ENCODE data around the gene TMEM178B. TPM values are rescaled to one million over a fixed set of nuclear protein-coding genes. Genes with fewer than 3 reads are reported as not detected.

Gene TMEM178B
- total RNA-seq, 4 donors from 2014 or later = under 0.01 to 0.94 (median 0.35) TPM

- TF ChIP-seq, protein P1, sequence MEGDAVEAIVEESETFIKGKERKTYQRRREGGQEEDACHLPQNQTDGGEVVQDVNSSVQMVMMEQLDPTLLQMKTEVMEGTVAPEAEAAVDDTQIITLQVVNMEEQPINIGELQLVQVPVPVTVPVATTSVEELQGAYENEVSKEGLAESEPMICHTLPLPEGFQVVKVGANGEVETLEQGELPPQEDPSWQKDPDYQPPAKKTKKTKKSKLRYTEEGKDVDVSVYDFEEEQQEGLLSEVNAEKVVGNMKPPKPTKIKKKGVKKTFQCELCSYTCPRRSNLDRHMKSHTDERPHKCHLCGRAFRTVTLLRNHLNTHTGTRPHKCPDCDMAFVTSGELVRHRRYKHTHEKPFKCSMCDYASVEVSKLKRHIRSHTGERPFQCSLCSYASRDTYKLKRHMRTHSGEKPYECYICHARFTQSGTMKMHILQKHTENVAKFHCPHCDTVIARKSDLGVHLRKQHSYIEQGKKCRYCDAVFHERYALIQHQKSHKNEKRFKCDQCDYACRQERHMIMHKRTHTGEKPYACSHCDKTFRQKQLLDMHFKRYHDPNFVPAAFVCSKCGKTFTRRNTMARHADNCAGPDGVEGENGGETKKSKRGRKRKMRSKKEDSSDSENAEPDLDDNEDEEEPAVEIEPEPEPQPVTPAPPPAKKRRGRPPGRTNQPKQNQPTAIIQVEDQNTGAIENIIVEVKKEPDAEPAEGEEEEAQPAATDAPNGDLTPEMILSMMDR (IDR thresholded peaks at IDR 0.05; ENCODE audit: low read depth) = no peak
Observed at GRCh38 chr7:141184532-141185190, 110.8 kb downstream of the TMEM178B start.

DNA sequence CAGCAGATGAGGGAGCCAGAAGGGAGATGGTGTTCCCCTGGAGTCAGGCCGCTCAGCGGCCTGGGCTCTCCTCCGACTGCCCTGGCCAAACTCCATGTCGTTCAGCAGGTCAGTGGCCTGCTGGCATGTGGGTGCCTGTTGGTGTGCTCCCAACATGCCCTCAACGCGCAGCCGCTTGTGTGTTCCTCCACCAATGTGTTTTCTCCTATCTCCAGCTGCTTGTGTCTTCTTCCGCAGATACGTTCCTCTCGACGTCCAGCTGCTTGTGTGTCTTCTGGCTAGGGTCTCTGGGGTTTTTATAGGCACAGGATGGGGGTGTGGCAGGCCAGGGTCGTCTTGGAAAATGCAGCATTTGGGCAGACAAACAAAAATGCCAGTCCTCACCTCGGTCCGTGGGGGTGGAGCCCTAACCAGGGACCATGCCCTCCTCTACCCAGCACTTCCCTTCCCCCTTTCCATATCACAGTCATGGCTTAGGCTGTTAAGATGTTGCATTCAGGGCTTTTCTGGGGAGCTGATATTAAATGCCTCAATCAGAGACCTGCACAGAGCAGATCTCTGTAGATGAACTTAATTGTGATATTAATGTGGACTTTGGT lies 111.6 kb downstream of the TMEM178B start:
- TF ChIP-seq, protein P1 (IDR thresholded peaks at IDR 0.05; ENCODE audit: low read depth) = no peak

GRCh38 chr7:141189231-141189630 lies 115.4 kb downstream of the TMEM178B start:
- TF ChIP-seq, protein P1 (IDR thresholded peaks at IDR 0.05; ENCODE audit: low read depth) = no peak

DNA sequence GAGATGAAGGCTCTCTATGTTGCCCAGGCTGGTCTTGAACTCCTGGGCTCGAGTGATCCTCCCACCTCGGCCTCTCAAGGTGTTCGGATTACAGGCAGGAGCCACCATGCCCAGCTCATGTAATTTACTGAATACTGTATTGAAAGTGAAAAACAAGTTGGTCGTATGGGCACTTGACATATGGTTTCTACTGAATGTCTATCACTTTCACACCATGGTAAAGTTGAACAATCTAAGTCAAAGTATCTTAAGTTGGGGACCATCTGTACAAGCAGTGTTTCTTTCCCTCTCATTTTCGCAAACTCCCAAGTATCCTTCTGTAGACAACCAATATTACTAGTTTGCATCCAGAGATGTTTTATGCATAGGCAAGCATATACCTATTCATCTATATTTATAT lies 116.6 kb downstream of the TMEM178B start:
- TF ChIP-seq, protein P1 (IDR thresholded peaks at IDR 0.05; ENCODE audit: low read depth) = no peak

DNA sequence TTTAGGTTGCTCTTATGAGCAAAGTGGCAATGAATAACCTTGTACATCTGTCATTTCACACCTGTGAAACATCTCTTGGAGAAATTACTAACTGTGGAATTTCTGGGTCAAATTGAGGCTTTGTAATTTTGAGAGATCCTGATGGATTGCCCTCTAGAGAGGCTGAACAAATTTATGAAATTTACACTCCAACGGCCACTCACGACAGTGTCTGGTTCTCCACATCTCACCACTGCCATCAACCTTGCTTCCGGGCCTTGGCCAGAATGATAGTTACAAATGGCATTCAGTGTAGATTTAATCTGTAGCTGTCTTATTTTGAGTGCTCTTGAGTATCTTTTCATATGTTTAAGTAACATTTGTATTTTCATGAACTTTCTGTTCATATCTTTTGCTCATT lies 117.4 kb downstream of the TMEM178B start:
- TF ChIP-seq, protein P1 (IDR thresholded peaks at IDR 0.05; ENCODE audit: low read depth) = no peak

DNA sequence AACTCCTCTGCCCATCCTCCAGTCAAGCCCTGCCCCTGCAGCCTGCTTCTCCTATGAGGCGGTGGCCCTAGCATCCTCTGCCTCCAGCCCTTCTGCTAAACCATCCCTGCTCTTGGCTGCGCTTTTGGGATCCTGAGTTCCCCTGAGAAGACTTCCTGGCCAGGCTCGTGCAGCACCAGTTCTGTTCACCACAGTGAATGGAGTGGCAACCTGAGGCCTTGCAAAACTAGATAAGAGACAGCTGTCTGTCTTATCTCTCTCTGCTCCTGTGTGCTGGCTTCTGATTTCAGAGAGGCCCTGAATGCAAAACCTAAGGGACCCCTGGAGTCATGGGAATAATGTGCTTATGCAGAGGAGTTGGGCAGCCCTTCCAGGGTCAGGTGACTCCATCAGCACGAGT lies 119.2 kb downstream of the TMEM178B start:
- TF ChIP-seq, protein P1 (IDR thresholded peaks at IDR 0.05; ENCODE audit: low read depth) = no peak

- TF ChIP-seq, protein P1 (IDR thresholded peaks at IDR 0.05; ENCODE audit: low read depth) = no peak
Observed at GRCh38 chr7:141198194-141198958, 124.5 kb downstream of the TMEM178B start.

All from subcutaneous adipose tissue (tissue), 4 donors.